Stimulated activated CD8-positive, alpha-beta memory T cell treated with anti-CD3 and anti-CD28 coated beads, Interleukin-15, amount 100 ng/mL, for 24 hours (primary cell): ENCODE results near the gene AADACL4.

ENCODE experiments used
- DNase-seq: peaks from one replicate; pipeline ENCODE4 v3.0.0-alpha.2; 2020; ENCODE audit warnings: low read depth

The AADACL4 gene

GRCh38 chr1:12613180-12613579, 30.7 kb upstream of the AADACL4 start:
- no peak for DNase-seq

DNA sequence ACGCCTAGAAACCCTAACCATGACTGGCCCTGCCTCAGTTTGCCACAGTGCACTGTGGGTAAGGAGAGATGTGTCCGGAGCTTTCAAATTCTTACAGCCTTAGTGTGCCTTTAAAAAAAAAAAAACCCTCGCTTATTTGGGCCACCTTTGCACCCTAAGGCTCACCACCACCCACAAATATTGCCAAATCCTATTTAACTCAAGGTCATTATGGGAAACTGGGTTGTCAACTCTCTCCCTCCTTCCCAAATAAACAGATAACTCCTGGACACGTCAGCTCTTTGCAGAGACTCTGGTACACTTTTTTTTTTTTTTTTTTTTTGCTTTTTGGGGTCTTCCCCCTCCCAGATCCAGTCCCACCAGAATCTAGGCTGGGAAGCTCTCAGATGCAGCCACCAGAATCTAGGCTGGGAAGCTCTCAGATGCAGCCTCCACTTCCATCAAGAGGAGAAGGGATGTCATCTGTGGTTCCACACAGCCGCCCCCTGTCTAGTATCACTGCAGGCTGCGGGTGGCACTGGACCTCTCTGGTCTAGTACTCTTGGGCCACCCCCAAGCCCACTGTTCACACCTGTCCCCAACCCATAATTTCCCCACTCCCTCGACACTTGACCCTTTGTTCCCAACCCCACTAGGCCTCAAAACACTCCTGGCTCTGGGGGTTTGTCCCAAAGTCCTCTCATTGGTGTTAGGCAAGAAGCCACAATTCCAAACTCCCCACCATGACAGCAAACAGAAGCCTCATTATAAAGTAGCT, 29.3 kb upstream of the AADACL4 start:
- no peak for DNase-seq

DNA sequence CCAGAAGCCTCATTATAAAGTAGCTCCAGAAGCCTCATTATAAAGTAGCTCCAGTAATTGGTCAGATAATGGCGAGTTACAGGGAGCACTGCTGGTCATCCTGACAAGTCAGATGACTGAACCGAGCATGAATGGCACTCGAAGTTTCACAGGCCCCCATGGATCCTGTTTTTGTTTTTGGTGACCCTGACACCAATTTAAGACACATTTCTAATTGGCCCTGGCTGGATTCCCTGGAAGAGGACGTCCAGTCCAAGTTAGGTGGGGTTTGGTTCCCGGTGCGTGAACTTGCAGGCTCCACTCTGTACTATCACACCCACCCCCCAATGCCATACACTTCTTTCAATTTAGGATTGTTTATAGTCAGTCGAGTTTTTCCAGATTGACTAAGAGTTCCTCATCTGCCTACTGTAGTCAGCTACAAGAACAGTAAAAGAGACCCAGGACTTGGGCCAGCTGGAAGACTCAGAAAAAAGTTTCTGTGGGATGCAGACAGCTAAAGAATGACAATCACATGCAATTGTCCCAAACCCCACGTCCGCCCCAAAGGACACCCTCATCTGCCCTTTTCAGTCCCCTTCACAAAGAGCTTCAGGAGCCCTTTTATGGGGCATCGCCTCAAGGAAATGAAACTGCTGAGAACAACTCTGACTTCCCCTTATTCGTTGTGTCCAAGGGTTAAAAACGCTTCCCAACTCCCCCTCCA, 28.6 kb upstream of the AADACL4 start:
- no peak for DNase-seq

DNA sequence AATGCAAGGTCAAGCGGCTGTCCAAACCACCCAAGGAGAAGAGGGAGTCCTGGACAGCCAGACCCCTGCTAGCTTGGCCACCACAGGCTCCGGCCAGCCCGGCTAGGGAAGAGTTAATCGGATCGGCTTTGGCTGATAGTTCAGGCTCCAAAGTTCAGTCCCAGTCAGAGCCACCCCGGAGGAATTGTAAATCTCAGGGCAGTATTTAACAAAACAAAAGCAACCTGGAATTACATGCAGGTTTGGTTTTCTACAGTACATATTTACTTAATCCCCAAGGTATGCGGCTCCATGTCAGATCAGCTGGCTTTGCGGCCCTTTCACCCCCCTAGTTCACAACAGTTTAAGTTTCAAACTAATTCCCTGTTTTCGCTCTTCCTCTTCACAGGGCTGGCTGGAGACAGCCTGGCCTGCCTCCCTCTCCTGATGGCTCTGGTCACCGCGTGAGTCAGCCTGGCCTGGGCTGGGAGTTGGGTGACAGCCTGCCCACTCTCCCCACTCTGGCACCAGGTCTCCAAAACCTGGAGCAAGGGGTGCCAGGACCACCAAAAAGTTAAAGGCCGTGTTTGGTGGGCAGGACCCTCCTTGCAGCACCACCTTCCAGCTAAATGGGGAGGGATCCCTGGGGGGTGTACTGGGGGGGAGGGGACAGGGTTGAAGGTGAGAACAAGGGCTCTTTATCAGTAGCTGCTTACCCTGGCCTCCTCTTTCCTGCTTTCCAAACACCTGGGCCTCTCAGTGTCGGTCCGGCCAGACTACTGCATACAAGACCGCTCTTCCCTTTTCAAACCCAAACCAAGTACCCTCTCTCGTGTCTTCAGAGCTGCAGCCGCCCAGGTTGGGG, 27.8 kb upstream of the AADACL4 start:
- DNase-seq = no peak

DNA sequence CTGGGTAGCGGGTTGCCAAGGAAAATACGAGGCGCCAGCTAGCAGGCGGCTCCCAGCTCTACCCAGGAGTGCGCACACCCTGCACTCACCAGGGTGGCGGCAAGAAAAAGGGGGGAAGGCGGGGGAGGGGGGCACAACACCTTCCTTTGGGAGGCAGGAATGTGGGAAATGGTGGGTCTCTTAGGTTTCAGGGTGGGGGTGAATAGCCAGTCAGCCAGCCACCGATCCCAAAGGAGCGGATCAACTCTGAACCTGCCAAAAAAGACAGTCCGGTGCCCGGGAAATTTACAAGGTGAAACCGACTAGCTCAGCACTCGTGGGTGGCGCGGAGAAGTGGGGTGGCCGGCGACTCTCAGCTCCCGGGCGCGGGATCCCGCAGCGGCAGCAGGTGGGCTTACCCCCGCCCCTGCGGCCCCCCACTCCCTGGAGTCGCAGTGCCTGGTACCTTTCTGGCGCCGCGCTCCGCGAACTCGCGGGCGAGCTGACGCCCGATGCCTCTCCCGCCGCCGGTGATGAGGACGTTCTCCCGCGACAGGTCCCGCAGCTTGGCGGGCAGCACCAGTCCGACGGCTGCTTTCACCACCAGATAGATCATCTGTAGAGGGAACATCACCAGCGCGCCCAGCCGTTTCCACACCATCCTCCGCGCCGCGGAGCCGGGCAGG, 27.0 kb upstream of the AADACL4 start:
- no peak for DNase-seq

- DNase-seq = no peak
Measured at GRCh38 chr1:12617511-12617900, 26.4 kb upstream of the AADACL4 start.

DNA sequence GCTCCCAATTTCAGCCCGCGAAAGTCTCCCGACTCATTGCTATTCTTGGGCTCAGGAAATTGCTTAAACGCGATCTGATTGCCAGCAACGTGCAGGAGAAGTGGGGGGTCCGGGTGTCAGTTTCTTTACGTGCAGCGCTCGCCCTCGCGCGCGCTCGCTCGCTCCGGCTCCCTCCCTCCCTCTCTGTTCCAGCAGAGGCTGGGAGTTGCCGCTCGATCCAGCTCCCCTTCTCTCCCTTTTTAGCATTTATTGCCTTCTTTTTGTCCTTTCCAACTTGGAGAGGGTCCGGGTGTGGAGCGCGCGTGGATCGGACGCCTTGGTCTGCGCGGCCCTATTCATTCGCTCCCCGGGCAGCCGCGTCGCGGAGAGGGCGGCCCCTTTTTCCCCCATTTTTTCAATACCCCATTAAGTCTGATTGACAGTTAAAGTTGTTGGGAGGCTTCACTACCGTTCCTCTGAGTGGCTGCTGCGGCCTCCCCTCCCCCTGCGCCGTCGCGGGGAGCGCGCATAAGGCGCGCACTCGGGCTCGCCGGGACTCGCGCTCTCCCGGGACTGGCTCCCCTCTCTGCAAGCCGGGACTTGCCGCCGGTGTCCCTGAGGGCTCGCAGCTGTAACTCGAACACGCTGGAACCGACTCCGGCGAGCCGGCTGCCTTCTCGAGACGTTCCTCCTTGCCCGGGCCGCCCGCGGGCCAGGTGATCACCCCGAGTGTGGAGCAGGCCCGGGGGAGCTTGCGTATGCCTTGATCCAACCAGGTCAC, 25.8 kb upstream of the AADACL4 start, which contains the start of gene DHRS3:
DHRS3 (minus strand) TSS at position 310 of the 760 bp plus-strand sequence. CDS start 862 bp downstream, outside the sequence.
- DNase-seq = no peak

GRCh38 chr1:12618661-12618964, 25.3 kb upstream of the AADACL4 start:
- DNase-seq = no peak

- DNase-seq = no peak
Measured at GRCh38 chr1:12618965-12619791, 24.7 kb upstream of the AADACL4 start.

DNA sequence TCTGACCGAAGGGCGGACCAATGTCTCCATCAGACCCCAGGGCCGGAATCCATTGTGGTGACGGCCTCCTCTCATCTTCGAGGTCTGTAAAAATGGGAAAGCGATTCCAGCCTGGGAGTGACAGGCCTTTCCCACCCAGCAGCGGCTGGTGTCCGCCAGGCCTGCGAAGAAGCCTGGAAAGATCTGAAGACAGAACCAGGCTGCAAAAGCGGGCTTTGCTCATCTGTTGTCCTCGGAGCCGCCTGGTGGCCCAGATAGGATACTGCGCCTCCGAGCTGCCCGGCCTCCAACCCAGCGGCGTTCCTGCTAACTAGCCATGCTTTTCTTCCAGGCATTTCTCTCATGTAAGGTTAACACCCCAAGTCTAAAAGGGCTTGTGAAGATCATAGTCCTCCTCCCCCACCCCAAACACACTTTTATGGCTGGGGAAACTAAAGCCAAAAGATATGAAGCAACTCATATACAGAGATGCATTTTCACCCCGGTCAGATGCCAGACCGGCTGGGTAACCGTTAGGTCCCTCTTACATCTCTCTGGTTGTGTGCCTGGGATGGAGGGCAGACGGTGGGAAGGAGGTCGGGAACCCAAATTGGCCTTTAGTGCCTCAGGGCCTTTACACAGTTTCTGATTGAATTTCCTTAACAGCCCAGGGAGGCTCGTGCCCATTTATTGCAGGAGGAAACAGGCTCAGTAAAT, 23.9 kb upstream of the AADACL4 start:
- no peak for DNase-seq

- DNase-seq = no peak
Measured at GRCh38 chr1:12620488-12620865, 23.4 kb upstream of the AADACL4 start.

DNA sequence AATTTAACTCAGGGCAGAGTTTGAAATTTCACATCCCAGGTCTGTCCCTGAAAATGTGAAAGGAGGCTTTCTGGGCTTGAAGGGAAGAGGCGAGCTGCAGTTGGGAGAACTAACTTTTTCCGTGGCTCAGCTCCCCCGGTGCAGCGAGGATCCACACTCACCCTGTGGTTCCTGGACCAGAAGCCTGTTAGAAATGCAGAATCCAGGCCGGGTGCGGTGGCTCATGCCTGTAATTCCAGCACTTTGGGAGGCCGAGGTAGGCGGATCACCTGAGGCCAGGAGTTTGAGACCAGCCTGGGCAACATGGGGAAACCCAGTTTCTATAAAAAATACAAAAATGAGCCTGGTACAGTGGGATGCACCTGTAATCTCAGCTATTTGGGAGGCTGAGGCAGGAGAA, 23.0 kb upstream of the AADACL4 start:
- DNase-seq = no peak

DNA sequence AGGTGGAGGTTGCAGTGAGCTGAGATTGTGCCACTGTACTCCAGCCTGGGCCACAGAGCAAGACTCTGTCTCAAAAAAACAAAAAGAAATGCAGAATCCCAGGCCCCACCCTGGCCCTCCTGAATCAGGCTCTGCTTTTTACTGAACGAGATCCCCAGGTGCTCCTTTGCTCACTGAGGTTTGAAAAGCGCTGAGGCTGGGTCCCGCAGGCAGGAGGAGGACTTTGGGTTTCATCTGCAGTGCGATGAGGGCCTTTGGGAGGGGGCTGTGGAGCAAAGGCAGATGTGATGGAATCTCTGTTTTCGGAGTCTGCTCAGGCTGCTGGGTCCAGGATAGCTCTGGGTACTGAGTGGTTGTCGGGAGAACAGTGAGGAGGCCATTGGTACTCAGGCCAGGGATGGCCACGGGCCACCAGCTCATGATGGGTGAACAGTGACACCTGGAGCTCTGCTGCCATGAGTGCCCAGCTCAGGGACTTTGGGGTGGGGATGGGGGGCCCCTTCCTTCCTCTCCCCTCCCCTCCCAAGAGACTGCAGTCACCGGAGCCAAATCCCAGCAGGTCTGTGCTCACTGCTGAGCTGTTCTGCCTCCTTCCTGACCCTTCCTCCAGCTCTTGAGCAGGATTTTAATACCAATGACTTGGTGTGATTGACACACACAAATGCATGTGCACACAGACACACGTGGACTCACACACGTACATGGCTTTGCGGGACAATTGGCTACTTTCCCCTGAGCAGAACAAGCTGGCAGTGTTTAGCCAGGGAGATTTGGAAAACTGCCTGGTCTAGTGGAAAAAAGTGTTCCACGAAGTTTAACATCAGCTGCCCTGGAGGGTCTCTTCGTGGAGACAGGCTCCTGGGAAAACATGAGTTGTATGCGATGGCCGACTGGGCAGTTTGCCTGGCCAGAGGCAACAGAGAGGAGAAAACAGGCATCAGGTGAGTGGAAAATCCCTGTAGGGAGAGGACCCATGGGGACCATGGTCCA, 22.2 kb upstream of the AADACL4 start:
- no peak for DNase-seq

GRCh38 chr1:12622506-12622905, 21.4 kb upstream of the AADACL4 start:
- no peak for DNase-seq

- no peak for DNase-seq
Measured at GRCh38 chr1:12625276-12625675, 18.6 kb upstream of the AADACL4 start.

DNA sequence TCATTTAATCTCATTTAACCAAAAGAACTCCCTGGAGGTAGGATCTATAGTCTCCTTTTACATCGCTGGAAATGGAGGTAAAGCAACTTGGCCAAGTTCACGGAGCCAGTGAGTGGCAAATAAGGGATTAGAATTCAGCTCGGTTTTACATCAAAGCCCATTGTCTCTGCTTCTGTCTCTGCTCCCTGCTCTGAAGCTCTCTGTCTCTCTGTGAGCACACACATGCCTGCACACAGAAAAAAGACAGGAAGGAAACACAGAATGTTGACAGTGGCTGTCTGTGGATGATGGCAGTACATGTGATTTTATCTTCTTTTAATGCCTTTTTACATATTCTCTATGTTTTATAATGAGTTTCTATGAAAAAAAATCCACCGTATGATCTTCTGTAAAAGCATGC, 17.0 kb upstream of the AADACL4 start:
- no peak for DNase-seq

DNA sequence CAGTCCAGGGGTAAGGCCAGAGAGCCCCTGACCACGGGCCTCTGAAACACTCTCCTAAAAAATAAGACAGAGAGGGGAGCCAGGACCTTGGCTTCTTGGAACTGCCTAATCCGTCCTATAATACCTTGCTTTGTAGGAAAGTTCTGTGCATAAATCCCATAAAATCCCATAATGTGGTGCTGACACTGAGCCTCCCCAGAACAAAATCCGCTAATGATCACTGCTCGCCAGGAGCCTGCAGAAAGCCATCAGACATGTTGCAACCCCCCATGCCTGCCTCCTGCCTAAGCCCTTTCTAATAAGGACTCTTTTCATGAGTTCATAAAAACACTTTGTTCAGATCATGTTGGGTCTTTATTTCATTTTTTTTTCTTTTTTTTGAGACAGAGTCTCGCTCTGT, 16.6 kb upstream of the AADACL4 start:
- DNase-seq = no peak

GRCh38 chr1:12629511-12629956, 14.4 kb upstream of the AADACL4 start:
- DNase-seq = no peak
